Measurements from ENCODE around the gene MKS1. TPM values are rescaled to one million over a fixed set of nuclear protein-coding genes. Genes with fewer than 3 reads are reported as not detected.

The MKS1 gene
- total RNA-seq, 1 experiment from 2014 or later, result 24.8 TPM

DNA sequence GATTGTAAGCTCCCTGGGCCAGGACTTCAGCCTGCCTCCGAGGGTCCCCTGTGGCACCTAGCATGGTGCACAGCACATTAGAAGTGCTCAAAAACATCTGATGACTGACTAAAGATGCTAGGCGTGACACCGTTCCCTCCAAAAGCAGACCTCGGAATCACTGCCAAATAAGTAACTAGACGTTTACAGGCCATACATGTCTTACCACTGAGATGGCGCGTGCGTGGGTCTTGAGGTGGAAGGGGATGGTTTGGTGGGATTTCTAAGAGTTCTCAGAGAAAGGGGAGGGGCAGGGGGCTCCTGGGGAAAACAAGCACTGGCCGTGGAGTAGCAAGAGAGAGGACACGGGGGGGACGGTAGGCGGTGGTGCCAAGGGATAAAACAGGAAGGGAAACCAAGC lies 49.3 kb upstream of the MKS1 start:
- TF ChIP-seq, protein P1, sequence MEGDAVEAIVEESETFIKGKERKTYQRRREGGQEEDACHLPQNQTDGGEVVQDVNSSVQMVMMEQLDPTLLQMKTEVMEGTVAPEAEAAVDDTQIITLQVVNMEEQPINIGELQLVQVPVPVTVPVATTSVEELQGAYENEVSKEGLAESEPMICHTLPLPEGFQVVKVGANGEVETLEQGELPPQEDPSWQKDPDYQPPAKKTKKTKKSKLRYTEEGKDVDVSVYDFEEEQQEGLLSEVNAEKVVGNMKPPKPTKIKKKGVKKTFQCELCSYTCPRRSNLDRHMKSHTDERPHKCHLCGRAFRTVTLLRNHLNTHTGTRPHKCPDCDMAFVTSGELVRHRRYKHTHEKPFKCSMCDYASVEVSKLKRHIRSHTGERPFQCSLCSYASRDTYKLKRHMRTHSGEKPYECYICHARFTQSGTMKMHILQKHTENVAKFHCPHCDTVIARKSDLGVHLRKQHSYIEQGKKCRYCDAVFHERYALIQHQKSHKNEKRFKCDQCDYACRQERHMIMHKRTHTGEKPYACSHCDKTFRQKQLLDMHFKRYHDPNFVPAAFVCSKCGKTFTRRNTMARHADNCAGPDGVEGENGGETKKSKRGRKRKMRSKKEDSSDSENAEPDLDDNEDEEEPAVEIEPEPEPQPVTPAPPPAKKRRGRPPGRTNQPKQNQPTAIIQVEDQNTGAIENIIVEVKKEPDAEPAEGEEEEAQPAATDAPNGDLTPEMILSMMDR (conservative IDR thresholded peaks at IDR 0.05), result no peak
- H3K18ac ChIP-seq (ENCODE audit: insufficient read length, low read depth, low read length), result no peak overlapping the region
- no peak overlapping the region for H2BK120ac ChIP-seq (ENCODE audit: low read depth, low read length, poor library complexity, severe bottlenecking)
- no peak overlapping the region for H4K8ac ChIP-seq (replicated peaks; ENCODE audit: insufficient read length, low read depth, low read length)
- no peaks in the 10 kb centered on the region for H4K20me1 ChIP-seq (ENCODE audit: control insufficient read depth, insufficient read depth, insufficient read length)
- no peak overlapping the region for H2BK5ac ChIP-seq (ENCODE audit: insufficient read length, low read length)
- H3K9ac ChIP-seq (ENCODE audit: extremely low read depth, insufficient read length, low read length), result no peak overlapping the region
- no peak overlapping the region for H3K4me2 ChIP-seq (ENCODE audit: insufficient read depth, insufficient read length, low read length)
- no peaks in the 10 kb centered on the region for H3K4me1 ChIP-seq (ENCODE audit: insufficient read depth, low read length)
- no peaks in the 10 kb centered on the region for H3K9me3 ChIP-seq (ENCODE audit: control insufficient read depth, low read depth, low read length)
- Mint-ChIP-seq H3K36me3 (ENCODE audit: insufficient read depth in 1 of 3, low read depth in 3 of 3) (no peaks in the 10 kb centered on the region), H3K27ac (no peak overlapping the region), H3K27me3 (ENCODE audit: low read depth) (peaks cover 30% of the 10 kb centered on the region), H3K4me1 (no peaks in the 10 kb centered on the region), H3K9me3 (no peaks in the 10 kb centered on the region), H3K4me3 (no peak overlapping the region; a peak in 1 of 5 replicates)
- no peak overlapping the region for H3K14ac ChIP-seq (ENCODE audit: insufficient read depth, low read length)
- H3T11ph ChIP-seq (ENCODE audit: low read length), result no peak overlapping the region
- H4K91ac ChIP-seq (ENCODE audit: insufficient read length, low read depth, low read length), result no peak overlapping the region
- no peaks in the 10 kb centered on the region for H3K27me3 ChIP-seq (ENCODE audit: insufficient read depth, low read length)
- no peak overlapping the region for H3K23ac ChIP-seq (ENCODE audit: insufficient read length, low read depth, low read length)
- no peak overlapping the region for H3K56ac ChIP-seq (ENCODE audit: insufficient read length, low read depth, low read length)
- WGBS (ENCODE audit: extremely low coverage, insufficient read length, low lambda C conversion rate), result no CpG with 5 or more reads among the region's 12 CpGs
- no peak overlapping the region for H2AK5ac ChIP-seq (ENCODE audit: insufficient read length, low read length)
- H2AFZ ChIP-seq (ENCODE audit: low read length), result no peak overlapping the region
- no peaks in the 10 kb centered on the region for H3K79me1 ChIP-seq (ENCODE audit: insufficient read depth, low read depth, low read length, poor library complexity, severe bottlenecking)
- no peak overlapping the region for H2BK20ac ChIP-seq (ENCODE audit: low read depth, low read length, poor library complexity, severe bottlenecking)
- H2BK15ac ChIP-seq (ENCODE audit: low read depth, low read length), result no peak overlapping the region
- no peak overlapping the region for H3K4ac ChIP-seq (ENCODE audit: low read depth, low read length)
- no peak for DNase-seq
- no peak overlapping the region for H4K5ac ChIP-seq (ENCODE audit: insufficient read length, low read depth, low read length)
- no peaks in the 10 kb centered on the region for H3K23me2 ChIP-seq (ENCODE audit: insufficient read length, low read depth, low read length, poor library complexity, severe bottlenecking)
- no peak overlapping the region for H2BK12ac ChIP-seq (ENCODE audit: insufficient read length, low read depth, low read length)
- H3K79me2 ChIP-seq (ENCODE audit: insufficient read depth, low read length), result no peaks in the 10 kb centered on the region
- H3K27ac ChIP-seq (ENCODE audit: insufficient read length, low read depth, low read length), result no peak overlapping the region
